GM12872 (cell line): ENCODE measurements around the gene CD48.

Experiments used
- CTCF ChIP-seq: IDR thresholded peaks from 3 replicates; pipeline ENCODE4 v1.5.1; 2011; ENCODE audit warnings: low read depth, mild to moderate bottlenecking, low read length, moderate library complexity; ENCODE audit not compliant: insufficient read depth

Gene CD48

DNA sequence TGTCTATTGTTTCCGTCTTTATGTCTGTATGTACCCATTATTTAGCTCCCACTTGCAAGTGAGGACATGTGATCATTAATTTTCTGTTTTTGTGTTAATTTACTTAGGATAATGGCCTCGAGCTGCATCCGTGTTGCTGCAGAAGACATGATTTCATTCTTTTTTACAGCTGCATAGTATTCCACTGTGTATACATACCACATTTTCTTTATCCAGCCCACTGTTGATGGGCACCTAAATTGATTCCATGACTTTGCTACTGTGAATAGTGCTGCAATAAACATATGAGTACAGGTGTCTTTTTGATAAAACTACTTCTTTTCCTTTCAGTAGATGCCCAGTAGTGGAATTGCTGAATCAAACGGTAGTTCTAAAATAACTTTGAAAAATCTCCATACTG, 52.1 kb downstream of the CD48 start:
- no peak for TF ChIP-seq CTCF

GRCh38 chr1:160658814-160659193, 52.8 kb downstream of the CD48 start:
- no peak for TF ChIP-seq CTCF

DNA sequence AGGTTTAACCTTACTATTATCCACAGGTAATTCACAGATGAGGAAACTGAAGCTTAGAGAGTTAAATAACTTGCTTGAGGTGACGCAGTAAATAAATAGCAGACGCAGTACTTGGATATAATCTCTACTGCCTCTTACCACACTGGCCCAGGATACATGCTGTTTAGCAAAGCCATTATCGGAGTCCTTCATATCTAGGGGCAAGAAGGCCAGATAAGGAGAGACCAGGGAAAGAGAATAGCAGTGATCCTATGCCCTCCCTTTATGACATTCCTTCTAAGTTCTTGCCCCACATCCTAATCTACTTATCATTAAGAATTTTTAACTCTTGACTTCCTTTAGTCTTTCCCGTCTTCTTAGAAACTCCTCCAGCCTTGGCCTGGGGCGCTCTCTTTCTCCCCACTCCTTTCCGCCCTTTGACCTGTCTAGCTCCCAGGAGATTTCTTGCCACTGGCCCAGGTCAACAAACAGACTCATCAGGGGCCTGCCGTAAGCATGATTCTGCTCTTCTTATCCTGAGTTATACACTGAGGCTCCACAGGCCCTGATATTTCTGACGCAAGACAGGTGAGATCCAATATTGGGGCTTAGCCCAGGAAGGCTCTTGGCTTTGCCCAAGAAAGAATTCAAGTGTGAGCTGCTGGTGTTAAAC, 53.3 kb downstream of the CD48 start:
- no peak for TF ChIP-seq CTCF

GRCh38 chr1:160657250-160657781, 54.3 kb downstream of the CD48 start:
- TF ChIP-seq CTCF, result no peak

- no peak for TF ChIP-seq CTCF
Observed at GRCh38 chr1:160656737-160657136, 54.9 kb downstream of the CD48 start.

GRCh38 chr1:160653620-160654016, 58.0 kb downstream of the CD48 start:
- TF ChIP-seq CTCF, result no peak

GRCh38 chr1:160652924-160653619, 58.5 kb downstream of the CD48 start:
- no peak for TF ChIP-seq CTCF
